Measurements from ENCODE around the gene ME3.

ME3 gene

GRCh38 chr11:86488553-86488952 lies 183.9 kb downstream of the ME3 start:
- TF ChIP-seq, protein P1, sequence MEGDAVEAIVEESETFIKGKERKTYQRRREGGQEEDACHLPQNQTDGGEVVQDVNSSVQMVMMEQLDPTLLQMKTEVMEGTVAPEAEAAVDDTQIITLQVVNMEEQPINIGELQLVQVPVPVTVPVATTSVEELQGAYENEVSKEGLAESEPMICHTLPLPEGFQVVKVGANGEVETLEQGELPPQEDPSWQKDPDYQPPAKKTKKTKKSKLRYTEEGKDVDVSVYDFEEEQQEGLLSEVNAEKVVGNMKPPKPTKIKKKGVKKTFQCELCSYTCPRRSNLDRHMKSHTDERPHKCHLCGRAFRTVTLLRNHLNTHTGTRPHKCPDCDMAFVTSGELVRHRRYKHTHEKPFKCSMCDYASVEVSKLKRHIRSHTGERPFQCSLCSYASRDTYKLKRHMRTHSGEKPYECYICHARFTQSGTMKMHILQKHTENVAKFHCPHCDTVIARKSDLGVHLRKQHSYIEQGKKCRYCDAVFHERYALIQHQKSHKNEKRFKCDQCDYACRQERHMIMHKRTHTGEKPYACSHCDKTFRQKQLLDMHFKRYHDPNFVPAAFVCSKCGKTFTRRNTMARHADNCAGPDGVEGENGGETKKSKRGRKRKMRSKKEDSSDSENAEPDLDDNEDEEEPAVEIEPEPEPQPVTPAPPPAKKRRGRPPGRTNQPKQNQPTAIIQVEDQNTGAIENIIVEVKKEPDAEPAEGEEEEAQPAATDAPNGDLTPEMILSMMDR (IDR thresholded peaks at IDR 0.05), result no peak
- Mint-ChIP-seq H3K4me1 (peaks cover 53% of the 10 kb centered on the region), H3K27me3 (ENCODE audit: low read depth, poor library complexity) (peaks cover 14% of the 10 kb centered on the region)

DNA sequence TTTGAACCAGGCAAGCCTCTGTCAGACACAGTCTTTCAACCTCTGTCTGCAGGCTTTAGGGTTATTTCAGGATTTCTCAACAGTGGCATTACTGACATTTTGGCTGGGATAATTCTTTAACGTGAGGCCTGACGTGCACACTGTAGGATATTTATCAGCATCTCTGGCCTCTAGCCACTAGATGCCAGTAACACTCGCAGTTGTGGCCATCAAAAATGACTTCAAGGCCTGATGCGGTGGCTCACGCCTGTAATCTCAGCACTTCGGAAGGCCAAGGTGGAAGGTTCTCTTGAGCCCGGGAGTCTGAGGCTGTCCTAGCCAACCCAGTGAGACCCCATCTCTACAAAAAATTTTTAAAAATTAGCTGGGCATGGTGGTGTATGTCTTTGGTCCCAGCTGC lies 184.7 kb downstream of the ME3 start:
- TF ChIP-seq, protein P1 (IDR thresholded peaks at IDR 0.05), result no peak
- Mint-ChIP-seq H3K9me3 (no peaks in the 10 kb centered on the region), H3K4me1 (peaks cover 53% of the 10 kb centered on the region), H3K27ac (no peak overlapping the region), H3K4me3 (no peak overlapping the region), H3K36me3 (ENCODE audit: low read depth) (no peaks in the 10 kb centered on the region), H3K27me3 (ENCODE audit: low read depth, poor library complexity) (peaks cover 17% of the 10 kb centered on the region)
- DNase-seq, result no peak

More at GRCh38 chr11:86488553-86488952, 183.9 kb downstream of the ME3 start:
- Mint-ChIP-seq H3K4me3 (no peak overlapping the region), H3K27ac (no peak overlapping the region), H3K9me3 (no peaks in the 10 kb centered on the region), H3K36me3 (ENCODE audit: low read depth) (no peaks in the 10 kb centered on the region)
- DNase-seq, result no peak

DNA sequence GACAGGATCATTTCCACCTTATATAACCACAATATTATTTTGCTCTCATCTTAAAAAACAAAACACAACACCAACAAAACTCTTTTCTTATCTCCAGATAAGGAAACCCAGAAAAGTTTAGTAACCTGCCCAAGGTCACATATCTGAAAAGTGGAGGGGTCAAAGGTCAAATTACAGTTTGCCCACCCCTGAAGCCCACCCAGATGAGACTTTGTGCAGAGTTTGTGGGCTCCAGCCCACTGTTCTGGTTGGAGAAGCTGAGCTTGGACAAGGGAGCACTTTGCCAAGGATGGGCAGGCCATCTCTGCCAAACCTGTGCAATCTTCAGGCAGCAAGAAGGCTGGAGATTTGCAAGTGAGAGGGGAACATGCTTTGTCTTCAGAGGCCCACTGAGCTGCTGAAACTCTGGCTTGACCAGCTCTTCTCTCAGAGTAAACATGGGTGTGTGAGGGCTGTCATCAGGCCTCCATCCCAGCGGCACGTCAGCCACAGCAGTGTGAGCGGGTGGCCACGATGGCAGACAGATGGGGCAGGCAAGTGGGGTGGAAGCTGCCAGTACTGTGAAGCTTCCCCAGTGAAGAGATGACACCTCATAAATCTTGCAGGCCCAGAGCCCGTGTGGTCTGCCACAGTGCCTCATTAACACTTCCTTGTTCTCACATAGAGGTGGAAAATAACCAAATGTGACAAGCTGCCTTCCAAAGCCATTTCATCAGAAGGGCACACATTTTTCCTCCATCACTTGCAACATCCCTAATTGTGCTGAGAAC lies 186.0 kb downstream of the ME3 start:
- H3K27me3 Mint-ChIP-seq (ENCODE audit: low read depth, poor library complexity), result peaks cover 17% of the 10 kb centered on the region
- no peak for DNase-seq
- no peaks in the 10 kb centered on the region for H3K9me3 Mint-ChIP-seq
- TF ChIP-seq, protein P1 (IDR thresholded peaks at IDR 0.05), result no peak
- H3K4me3 Mint-ChIP-seq, result no peak overlapping the region
- H3K27ac Mint-ChIP-seq, result peak overlapping the region; percentile 43
- H3K36me3 Mint-ChIP-seq (ENCODE audit: low read depth), result no peaks in the 10 kb centered on the region
- H3K4me1 Mint-ChIP-seq, result peaks cover 50% of the 10 kb centered on the region

GRCh38 chr11:86484795-86485166 lies 187.6 kb downstream of the ME3 start:
- TF ChIP-seq, protein P1 (IDR thresholded peaks at IDR 0.05), result no peak
- H3K36me3 Mint-ChIP-seq (ENCODE audit: low read depth), result no peaks in the 10 kb centered on the region
- peaks cover 44% of the 10 kb centered on the region for H3K4me1 Mint-ChIP-seq
- no peak overlapping the region for H3K27ac Mint-ChIP-seq
- H3K4me3 Mint-ChIP-seq, result no peak overlapping the region
- no peak for DNase-seq
- peaks cover 12% of the 10 kb centered on the region for H3K27me3 Mint-ChIP-seq (ENCODE audit: low read depth, poor library complexity)
- H3K9me3 Mint-ChIP-seq, result no peaks in the 10 kb centered on the region

GRCh38 chr11:86483940-86484794 lies 188.2 kb downstream of the ME3 start:
- Mint-ChIP-seq H3K27me3 (ENCODE audit: low read depth, poor library complexity) (peaks cover 10% of the 10 kb centered on the region), H3K4me3 (no peak overlapping the region), H3K36me3 (ENCODE audit: low read depth) (no peaks in the 10 kb centered on the region), H3K9me3 (no peaks in the 10 kb centered on the region), H3K27ac (peak overlapping the region; percentile 9), H3K4me1 (peaks cover 48% of the 10 kb centered on the region)
- TF ChIP-seq, protein P1 (IDR thresholded peaks at IDR 0.05), result no peak
- DNase-seq, result no peak
